GM21717 (cell line): ENCODE measurements around the gene RCBTB2.
A peak's percentile ranks its signal among the peaks of the same experiment; 100 is the strongest.

Experiments used
- ATAC-seq: cut with Tn5 transposase; IDR thresholded peaks from one replicate; pipeline ENCODE4 v1.9.1; 2021; ENCODE audit warnings: mild to moderate bottlenecking, moderate library complexity; ENCODE audit not compliant: unreplicated experiment

Gene RCBTB2

DNA sequence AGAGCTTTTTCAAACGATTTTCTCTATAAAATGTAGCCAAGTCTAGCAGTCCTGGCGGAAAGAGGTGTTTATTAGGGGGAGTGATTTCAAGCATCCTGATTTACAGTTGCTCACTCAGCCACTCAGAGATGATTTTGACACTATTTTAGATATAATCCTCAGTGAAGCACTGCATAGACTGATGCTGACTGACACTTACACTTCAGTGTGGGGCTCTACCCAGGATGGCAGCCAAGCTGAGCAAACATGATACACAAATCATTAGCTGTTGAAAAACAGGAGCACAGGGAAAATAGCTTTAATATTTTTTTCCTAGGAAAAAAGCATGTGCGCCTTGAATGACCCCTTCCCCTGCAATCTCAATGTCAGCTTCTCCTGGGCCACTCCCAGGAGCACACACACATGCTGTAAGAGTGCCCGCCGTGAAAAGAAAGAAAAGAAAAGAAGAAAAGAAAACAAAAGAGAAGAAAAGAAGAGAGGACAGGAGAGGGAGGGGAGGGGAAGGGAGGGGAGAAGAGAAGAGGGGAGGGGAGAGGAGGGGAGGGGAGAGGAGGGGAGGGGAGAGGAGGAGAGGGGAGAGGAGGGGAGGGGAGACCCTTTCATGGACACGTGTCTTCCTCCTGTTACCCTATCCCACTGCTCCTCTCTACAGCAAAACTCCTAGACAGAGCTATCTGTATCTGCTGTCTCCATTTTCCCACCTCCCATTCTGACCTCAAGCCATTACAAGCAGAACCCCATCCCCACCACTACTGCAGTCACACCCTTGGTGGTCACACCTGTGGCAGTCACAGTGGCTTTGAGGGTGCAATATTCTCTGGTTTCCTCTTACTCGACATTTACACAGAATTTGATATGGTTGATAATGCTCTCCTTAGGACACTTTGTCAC is 36.4 kb downstream of the RCBTB2 start:
- ATAC-seq = no peak

DNA sequence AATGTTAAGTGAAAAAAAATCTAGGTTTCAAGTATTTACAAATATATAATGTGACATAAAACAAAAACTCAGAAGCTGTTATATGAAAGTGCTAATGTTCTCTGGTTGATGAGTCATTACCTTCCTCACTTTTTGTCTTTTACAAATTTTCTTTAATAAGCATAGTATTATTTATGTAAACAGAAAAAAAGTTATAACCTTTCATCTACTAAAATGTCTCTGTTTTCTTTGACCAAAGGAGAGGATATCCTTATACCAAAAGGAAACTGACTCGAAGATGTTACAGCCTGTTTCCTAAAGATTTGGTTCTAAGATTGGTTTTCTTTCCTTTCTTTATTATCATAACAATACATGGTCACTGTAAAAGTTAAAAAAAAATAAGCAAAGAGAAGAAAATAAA is 38.0 kb downstream of the RCBTB2 start:
- ATAC-seq = no peak

DNA sequence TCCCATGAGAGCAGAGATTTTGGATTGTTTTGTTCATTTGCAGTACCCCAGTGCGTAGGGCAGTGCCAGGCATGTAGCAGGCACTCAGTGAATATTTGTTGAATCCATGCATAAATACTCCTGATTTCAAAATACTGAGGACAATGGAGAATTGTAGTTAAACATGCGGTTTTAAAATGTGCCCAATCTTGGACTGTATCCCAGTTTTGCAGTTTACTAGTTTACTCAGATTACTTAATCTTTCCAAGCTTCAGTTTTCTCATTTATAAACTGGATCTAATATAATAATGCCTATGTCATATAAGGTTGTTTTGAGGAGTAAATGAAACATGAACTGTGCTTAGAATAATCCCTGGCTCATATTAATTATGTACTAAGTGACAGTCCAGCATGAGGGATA is 39.0 kb downstream of the RCBTB2 start:
- no peak for ATAC-seq

DNA sequence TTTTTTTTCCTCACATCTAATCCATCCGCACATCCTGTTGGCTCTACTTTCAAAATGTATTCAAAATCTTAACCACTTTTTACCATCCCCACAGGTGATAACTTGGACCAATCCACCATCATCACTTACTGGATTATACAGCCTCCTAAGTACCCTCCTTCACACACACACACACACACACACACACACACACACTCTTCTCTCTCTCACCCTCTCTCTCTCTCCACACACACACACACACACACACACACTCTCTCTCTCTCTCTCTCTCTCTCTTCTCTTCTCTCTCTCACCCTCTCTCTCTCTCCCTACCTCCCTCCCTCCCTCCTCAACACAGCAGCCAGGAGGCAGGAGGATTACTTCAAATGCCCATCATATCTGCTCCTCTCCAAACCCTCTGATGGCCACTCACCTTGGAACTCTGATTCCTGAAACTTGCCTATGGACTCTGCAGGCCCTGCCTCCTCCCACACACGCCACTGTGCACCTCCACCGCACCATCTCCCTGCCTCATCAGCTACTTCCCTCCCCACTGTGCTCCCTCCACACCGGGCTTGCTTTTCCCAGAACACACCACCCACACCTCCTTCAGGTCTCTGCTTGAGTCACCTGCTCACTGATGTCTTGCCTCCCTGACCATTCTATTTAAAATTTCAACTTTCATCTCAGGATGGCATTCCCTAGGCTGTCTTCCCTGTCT is 39.7 kb downstream of the RCBTB2 start:
- ATAC-seq = no peak

DNA sequence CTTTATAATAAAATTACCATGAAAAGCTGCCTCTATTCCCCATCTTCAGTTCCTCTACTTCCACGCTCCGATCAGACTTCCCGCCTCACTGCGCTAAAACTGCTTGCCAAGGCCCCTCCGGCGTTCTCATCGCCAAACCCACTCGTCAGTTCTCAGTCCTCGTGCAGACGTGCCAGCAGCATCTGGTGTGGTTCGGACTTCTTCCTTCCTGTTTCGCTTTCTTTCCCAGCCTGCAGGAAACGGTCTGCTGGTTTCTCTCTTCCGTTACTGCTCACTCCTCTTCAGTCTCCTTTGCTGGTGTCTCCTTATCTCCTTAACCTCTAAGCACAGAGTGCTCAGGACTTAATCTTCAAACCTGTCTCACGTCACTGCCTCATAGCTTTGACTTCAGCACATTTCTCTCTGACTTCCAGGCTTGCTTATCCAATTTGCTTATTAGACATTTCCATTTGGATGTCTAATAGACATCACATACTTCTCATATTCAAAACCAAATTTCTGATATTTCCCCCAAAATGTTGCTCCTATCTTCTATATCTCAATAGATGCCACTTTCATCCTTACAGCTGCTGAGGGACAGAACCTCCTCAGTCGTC is 40.3 kb downstream of the RCBTB2 start:
- ATAC-seq = peak; percentile 75

DNA sequence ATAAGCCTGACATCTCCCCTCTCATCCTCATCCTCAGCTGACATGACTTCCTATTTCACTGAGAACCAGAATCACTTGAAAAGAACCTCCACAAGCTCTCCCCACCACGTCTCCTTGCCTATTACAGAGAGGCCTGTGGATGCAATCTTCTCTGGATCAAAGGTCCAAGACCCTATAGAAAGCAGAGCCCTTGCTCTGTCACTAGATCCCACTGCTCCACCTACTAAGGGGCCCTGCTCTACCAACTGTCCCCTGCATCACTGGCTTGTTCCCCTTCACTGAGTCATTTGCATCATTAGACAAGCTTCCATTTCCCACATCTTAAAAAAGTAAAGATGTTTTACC is 40.8 kb downstream of the RCBTB2 start:
- peak; percentile 54 for ATAC-seq

DNA sequence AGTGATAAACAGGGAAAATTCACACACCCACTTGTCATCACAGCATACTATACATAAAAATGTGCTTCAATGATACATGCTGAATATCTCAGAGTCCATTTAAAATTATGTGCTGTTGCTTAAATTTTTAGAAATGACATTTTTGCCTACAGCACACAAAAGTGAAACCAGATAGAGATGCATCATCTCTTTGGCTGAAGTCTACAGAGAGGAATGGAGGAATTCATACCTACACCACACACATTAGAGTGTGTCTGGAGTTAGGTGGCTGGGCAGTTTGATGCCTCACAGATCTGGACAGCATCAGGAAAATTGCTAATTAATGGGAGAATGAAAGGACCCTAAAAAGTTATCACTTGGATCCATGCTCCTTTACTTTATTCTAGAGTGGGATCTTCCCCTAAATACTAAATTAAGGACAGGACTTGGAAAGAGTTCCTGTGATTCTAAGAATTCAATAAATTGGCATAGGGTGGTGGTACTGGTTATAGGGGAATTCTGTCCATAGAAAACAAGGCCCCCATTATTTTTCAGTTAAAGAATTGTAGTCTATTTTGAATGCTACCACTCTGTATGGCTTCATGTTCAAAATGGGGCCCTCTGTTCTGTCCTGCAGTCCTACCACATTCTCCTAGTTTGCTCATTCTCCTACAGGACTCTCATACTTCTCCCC is 41.3 kb downstream of the RCBTB2 start:
- no peak for ATAC-seq

DNA sequence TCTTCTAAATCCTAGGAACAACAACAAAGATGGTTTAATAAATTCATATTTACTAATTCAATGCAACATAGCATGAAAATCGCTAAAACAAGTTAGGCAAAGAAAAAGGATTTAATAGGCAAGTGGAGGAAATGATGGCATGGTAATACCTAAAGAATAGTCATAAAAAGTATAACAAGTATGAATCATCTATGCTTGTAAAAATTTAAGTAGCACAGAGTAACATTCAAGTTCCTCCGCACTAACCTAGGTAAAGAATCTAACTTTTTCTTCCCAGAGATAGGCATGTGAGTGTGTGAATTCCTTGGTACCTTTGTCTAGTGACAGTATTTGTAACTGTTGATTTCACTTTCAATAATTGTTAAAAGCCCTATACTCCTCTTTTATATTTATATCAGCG is 42.6 kb downstream of the RCBTB2 start:
- no peak for ATAC-seq

DNA sequence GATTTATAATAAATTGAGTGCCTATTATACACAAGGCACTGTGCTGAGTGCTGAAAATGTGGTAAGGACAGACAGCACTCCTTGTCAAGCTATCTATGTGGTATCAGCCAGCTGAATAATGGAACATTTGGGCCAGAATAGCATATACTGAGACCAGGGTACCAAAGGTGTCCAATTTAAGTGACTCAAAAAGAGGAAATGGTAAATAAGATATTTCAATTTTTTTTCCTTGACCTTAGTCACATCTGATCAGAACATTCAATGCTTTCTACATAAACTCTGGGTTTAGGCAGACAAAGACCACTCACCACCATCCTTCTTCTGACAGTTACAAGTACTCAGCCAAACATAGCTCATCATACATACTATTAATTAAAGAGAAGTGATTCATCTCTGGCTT is 43.2 kb downstream of the RCBTB2 start:
- no peak for ATAC-seq

DNA sequence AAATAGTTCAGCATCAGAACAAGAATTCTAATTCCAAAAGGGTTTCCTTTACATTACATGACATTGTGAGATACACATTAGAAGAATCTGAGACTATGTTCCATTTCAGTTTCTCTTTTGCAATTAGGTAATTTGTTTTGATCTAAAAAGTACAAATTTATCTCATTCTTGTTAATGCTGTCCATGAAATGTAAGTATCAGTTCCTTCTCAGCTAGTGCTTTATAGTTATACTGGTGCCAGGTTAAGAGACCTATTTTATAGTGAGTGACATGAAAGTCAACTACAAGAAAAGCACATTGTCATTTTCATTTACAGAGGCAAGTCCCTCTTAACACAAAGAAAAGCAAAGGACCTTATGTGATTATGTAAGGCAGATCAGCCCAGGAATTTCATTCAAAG is 43.9 kb downstream of the RCBTB2 start:
- no peak for ATAC-seq

DNA sequence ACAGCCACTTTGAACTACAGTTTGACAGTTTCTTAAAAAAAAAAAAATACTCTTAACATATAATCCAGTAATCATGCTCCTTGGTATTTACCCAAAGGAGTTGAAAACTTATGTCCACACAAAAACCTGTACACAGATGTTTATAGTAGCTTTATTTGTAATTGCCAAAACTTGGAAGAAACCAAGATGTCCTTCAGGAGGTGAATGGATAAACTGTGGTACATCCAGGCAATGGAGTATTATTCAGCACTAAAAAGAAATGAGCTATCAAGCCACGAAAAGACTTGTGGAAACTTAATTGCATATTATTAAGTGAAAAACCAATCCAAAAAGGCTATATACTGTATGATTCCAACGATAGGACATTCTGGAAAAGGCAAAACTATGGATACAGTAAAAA is 44.9 kb downstream of the RCBTB2 start:
- ATAC-seq = no peak

DNA sequence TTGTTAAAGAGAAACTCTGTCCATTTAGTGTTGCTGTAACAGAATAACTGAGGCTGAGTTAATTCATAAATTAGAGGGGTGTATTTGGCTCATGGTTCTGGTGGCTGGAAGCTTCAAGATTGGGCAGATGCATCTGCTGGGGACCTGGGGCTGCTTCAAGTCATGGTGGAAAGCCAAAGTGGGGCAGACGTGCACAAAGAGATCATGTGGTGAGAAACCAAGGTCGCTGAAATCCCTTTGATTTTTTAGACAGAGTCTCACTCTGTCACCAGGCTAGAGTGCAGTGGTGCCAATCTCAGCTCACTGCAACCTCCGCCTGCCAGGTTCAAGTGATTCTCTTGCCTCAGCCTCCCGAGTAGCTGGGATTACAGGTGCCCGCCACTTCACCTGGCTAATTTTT is 46.0 kb downstream of the RCBTB2 start:
- no peak for ATAC-seq

DNA sequence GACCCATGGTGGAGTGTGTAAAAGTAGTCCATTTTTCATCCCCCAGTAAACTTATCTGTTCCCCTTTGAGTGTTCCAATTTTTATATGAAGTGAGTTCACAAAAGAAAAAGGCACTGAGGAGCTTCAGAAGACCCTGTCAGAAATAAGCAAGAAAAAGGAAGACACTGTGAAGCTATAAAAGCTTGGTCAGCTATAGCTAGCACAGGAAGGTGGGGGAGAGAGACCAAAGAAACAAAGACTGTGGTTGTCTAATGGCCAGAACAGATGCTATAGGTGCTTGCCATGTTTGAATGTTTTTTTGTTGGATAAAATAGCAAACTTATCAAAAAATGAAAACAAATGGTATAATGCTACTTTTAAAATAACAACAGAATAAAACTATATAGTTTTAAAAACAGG is 46.5 kb downstream of the RCBTB2 start:
- ATAC-seq = no peak

DNA sequence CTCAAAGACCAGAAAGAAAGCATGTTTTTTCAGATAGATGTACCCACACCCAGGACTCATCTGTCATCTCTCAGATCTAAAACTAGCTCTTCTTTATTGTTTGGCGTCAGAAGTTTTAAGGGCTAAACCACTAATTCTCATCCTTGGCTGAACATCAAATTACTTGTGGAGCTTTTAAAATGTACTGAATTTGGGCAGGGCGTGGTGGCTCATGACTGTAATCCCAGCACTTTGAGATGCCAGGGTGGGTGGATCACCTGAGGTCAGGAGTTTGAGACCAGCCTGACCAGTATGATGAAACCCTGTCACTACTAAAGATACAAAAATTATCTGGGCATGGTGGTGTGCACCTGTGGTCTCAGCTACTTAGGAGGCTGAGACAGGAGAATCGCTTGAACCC is 47.4 kb downstream of the RCBTB2 start:
- no peak for ATAC-seq

DNA sequence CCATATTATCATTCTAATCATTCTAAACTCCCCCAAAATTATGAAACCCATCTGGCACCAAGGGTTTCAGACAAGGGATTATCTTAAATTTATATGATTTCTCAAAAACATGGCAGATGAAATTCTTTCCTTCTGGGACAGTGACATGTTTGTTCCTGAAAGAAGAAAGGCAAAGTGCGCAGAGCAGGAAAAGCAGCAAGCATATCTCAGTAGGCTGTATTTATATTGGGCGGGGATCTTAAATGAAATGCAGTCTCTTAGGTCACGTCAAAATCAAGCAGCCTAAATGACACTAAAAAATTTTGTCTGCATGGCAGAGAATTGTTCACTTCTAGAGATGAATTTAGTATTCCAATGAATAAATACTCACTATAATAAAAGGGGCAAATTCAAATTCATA is 49.3 kb downstream of the RCBTB2 start:
- ATAC-seq = no peak

DNA sequence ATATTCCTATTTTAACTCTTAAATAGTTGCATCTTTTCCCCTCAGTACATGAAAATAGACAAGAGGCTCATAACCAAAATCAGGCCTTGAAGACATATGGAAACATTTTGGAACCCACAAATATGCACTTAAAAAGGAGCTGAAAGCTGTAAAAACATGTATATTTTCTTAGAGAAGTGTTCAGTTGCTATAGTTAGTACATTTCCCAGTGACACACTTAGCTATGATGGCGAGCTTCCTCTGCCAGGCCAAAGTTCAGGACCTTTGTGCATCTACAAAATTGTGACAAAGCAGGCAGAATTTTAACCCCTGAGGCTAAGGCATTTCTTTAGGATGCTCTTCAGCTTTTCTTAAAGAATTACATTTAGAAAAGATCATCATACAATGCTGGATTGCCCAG is 54.5 kb downstream of the RCBTB2 start:
- ATAC-seq = no peak

DNA sequence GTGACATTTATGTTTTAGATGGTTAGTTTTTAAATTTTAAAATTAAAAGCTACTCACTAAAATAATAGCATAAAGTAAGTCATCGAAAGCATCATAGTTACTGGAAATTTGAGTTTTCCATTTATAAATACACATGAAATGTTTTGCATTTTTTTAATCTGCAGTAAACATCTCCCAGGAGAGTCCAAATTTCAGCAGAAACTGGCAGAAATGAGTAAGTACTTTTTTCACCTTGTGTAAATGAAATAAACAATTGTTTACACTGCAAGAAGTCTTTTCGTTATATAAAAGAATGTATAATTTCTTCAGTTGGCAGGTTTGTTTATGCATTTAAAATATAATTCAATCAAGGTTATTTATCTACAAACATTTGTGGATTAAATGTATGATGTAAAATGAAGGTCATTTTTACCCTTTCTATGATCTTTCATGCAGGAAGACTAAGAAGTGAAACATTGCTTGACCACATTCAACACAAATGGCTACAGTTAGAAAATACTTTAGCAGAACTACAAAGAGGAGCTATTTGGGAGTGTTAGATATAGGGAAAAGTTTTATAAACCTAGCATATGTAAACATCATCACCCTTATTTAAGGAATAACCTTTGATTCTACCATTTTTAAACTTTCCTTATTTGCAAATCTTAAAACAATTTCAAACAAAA is 55.6 kb downstream of the RCBTB2 start:
- ATAC-seq = no peak

DNA sequence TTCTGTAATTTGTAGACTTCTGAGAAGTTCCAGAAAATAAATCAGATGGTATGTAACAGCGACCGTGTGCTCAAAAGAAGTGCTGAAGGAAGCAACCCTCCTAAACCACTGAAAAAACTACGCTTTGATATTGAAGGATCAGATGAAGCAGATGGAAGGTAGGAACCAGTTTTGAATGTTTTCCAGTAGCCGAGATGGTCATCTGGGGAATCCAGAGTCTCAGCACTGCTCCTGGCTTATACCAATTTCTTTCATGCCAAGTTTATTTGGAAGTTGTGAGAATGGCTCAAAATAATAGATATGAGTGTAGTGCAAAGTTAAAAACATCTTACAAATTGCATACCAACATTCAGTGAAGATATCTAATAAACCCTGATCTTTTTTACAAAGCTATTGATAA is 56.2 kb downstream of the RCBTB2 start:
- no peak for ATAC-seq

DNA sequence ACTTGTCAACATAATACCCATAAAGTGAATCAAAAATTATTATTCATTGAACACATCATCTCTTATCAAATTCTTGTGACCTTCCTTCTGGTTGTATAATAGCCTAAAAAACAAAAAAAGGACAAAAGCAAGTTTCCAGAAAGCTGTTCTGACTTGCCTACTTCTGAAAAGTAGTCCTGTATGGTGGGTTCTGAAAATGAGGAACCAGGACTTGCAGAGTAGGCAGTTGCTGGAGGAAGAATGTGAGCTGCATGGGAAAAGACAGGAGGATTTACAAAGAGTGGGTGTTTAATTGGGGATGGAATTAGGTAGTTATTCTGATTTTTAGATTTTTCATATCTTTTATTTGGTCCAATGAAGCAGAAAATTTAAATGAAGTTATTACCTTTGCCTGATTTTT is 56.7 kb downstream of the RCBTB2 start:
- ATAC-seq = no peak

DNA sequence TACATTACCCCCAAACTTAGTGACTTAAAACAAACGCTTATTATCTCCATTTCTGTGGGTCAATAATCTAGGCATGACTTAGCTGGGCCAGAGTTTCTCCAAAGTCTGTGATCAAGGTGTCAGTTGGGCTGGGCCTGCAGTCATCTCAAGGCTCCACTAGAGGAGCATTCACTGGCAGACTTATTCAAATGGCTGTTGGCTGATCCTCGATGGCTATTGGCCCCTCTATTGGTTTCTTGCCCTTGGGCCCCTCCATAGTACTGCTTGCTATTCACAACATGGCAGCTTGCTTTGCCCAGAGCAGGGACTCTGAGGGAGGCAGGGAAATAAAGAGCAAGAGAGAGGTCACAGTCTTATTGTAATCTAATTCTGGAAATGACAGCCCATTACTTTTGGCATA is 57.6 kb downstream of the RCBTB2 start:
- ATAC-seq = no peak

DNA sequence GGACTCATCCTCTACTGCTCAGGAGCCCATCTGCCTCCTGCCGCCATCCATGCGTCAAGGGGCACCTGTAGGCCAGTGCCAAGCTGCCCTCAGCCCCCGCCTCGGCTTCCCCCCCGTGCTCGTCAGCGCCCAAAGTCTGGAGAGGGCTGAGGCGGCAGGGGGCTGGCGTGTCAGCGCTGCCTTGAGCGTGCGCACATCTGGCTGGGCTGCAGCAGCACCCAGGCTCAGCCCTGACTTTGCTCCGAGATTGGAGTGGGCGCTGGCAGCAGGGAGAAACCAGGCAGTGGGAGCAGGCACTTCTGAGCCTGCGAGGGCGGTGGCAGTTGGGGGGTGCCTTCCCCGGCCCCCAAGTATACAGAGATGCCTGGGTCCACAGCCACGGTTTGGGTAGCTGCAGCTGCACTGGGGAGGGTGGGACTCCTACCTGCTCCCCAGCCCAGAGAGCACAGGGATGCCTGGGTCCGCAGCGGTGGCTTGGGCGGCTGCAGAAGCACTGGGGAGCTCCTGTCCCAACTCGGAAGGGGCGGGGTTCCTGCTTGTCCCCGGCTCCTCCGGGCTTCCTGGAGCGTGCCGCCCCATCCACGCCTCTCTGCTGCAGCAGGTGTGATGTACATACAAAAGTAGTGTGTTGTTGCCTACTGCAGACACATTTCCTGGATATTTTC is 75.2 kb downstream of the RCBTB2 start:
- no peak for ATAC-seq
